ENCODE results near the gene NXPE3. TPM values are rescaled to one million over a fixed set of nuclear protein-coding genes. Genes with fewer than 3 reads are reported as not detected.

NXPE3 gene
- total RNA-seq, 1 donor from 2014 or later = 3.9 TPM

DNA sequence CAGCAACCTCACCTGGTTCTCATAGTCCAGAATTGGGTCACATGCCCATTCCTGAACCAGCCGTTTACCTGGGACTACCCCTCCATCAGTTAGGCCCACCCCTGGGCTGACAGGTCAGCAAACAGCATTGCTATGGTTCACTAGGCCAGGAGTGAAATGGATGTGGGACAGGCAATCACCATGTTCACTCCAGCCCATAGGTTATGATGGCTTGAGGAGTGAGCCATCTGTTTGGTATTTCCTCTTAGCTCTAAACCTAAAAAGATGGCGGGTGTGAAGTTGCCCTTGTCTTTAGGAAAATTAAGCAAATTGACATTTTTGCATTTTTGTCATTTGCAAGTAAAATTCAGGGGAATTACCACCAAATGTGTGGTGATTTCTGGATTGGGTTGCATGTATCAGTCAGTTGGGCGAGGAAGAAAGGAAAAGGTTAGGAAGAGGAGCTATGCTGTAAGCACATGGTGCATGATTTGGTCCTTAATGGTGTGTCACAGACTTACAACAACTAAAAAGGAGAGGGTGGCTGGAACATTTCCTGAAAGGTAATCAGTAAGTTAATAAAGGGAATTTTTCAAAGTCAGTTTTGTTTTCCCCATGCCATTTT is 17.2 kb downstream of the NXPE3 start:
- Histone ChIP-seq H3K4me3 (ENCODE audit: low read depth, low read length) (no peak overlapping the region), H3K36me3 (ENCODE audit: control insufficient read depth, insufficient read depth, low read length) (peaks cover 1% of the 10 kb centered on the region), H3K27me3 (ENCODE audit: control insufficient read depth, insufficient read depth, low read length) (no peaks in the 10 kb centered on the region)
- DNase-seq (ENCODE audit: low read depth) (no peak), FAIRE-seq (no peak)
- TF ChIP-seq, protein P1, sequence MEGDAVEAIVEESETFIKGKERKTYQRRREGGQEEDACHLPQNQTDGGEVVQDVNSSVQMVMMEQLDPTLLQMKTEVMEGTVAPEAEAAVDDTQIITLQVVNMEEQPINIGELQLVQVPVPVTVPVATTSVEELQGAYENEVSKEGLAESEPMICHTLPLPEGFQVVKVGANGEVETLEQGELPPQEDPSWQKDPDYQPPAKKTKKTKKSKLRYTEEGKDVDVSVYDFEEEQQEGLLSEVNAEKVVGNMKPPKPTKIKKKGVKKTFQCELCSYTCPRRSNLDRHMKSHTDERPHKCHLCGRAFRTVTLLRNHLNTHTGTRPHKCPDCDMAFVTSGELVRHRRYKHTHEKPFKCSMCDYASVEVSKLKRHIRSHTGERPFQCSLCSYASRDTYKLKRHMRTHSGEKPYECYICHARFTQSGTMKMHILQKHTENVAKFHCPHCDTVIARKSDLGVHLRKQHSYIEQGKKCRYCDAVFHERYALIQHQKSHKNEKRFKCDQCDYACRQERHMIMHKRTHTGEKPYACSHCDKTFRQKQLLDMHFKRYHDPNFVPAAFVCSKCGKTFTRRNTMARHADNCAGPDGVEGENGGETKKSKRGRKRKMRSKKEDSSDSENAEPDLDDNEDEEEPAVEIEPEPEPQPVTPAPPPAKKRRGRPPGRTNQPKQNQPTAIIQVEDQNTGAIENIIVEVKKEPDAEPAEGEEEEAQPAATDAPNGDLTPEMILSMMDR (IDR thresholded peaks at IDR 0.05; ENCODE audit: insufficient read depth, low read length, severe bottlenecking) = no peak

GRCh38 chr3:101801174-101801573 is 22.2 kb downstream of the NXPE3 start:
- no peaks in the 10 kb centered on the region for H3K27me3 ChIP-seq (ENCODE audit: control insufficient read depth, insufficient read depth, low read length)
- FAIRE-seq (peak; percentile 66), DNase-seq (ENCODE audit: low read depth) (no peak)
- no peaks in the 10 kb centered on the region for H3K36me3 ChIP-seq (ENCODE audit: control insufficient read depth, insufficient read depth, low read length)
- H3K4me3 ChIP-seq (ENCODE audit: low read depth, low read length) = no peak overlapping the region
- TF ChIP-seq, protein P1 (IDR thresholded peaks at IDR 0.05; ENCODE audit: insufficient read depth, low read length, severe bottlenecking) = no peak

DNA sequence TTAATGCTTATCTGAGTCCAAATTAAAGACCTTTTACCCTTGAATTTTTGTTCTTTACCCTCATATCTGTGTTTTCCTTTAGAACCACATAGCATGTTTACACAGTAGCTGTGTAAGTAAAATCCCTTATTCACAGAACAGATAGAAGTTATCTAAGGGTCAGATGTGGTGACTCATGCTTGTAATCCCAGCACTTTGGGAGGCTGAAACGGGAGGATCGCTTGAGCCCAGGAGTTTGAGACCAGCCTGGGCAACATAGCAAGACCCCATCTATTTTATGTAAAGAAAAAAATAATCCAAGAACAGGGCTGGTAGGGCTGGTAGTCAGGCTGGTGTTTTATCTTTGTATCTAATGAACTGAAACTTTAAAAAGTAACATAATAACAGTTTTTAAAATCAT is 23.2 kb downstream of the NXPE3 start:
- no peak for DNase-seq (ENCODE audit: low read depth)
- no peaks in the 10 kb centered on the region for H3K27me3 ChIP-seq (ENCODE audit: control insufficient read depth, insufficient read depth, low read length)

GRCh38 chr3:101803173-101803782 is 24.3 kb downstream of the NXPE3 start:
- Histone ChIP-seq H3K36me3 (ENCODE audit: control insufficient read depth, insufficient read depth, low read length) (no peaks in the 10 kb centered on the region), H3K27me3 (ENCODE audit: control insufficient read depth, insufficient read depth, low read length) (no peaks in the 10 kb centered on the region), H3K4me3 (ENCODE audit: low read depth, low read length) (no peak overlapping the region)
- DNase-seq (ENCODE audit: low read depth) = peak; percentile 68
- TF ChIP-seq, protein P1 (IDR thresholded peaks at IDR 0.05; ENCODE audit: insufficient read depth, low read length, severe bottlenecking) = peak; percentile 65
- FAIRE-seq = no peak

More for the DNA sequence above, 23.2 kb downstream of the NXPE3 start:
- Histone ChIP-seq H3K4me3 (ENCODE audit: low read depth, low read length) (no peak overlapping the region), H3K36me3 (ENCODE audit: control insufficient read depth, insufficient read depth, low read length) (no peaks in the 10 kb centered on the region)
- TF ChIP-seq, protein P1 (IDR thresholded peaks at IDR 0.05; ENCODE audit: insufficient read depth, low read length, severe bottlenecking) = no peak
- FAIRE-seq = no peak

- Histone ChIP-seq H3K27me3 (ENCODE audit: control insufficient read depth, insufficient read depth, low read length) (no peaks in the 10 kb centered on the region), H3K36me3 (ENCODE audit: control insufficient read depth, insufficient read depth, low read length) (no peaks in the 10 kb centered on the region), H3K4me3 (ENCODE audit: low read depth, low read length) (no peak overlapping the region)
- DNase-seq (ENCODE audit: low read depth) (no peak), FAIRE-seq (no peak)
- TF ChIP-seq, protein P1 (IDR thresholded peaks at IDR 0.05; ENCODE audit: insufficient read depth, low read length, severe bottlenecking) = no peak
Observed at GRCh38 chr3:101803939-101804338, 24.9 kb downstream of the NXPE3 start.

Measured in bronchial epithelial cell (primary cell).